ENCODE results near the gene LRRC45. TPM values are rescaled to one million over a fixed set of nuclear protein-coding genes. Genes with fewer than 3 reads are reported as not detected.

Gene LRRC45
- total and polyA plus RNA-seq, 2 donors (not counting 3 experiments of a cell fraction or from before 2014, with no cell fraction given), result 7.6 to 22.9 TPM

DNA sequence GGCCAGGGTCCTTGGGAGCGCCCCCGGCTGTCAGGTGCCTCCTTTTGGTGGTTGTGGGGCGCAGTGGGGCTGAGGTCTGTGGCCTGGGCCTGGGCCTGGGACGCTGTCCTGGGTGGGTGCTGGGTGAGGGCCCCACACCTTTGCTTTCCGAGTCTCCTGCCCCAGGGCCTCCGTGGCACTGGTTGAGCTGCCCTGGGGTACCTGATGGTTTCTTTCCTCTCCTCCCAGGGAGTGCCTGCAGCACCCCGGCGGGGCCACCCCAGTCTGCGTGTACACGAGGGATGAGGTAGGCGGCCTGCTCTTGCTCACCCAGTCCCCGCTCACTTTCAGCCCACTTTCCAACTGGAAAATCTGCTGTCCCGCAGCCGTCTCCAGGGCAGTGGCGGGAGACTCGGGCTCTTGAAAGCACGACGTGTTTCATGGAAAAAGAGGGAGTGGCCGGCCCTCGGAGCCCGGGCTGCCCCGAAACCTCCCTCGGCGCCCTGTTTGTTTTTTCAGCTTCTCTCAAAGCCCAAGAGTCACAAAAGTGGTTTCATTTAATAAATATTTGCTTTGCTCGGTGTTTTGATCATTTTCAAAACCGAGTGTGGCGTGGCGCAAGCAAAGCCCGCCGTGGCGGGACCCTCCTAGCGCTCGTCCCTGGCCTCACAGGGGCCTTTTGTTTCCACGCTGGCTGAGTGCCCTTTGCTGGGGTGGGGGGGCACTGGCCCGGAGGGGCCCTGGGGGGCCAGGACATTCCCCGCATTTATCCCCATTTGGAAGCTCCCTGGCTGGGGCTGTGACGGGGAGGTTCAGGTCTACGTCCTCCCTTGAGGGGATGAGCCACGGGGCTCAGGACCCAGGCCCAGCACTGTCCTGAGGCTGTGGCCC, 28.3 kb upstream of the LRRC45 start:
- POLR2A ChIA-PET, result no interaction called here
- BruUV-seq (replicated peaks), result no TSS peak
- no peaks in the 10 kb centered on the region for H3K79me2 ChIP-seq (ENCODE audit: control insufficient read depth, insufficient read depth, low read length)
- H3K36me3 ChIP-seq (ENCODE audit: control insufficient read depth in 2 of 2, extremely low read depth in 1 of 2, insufficient read depth in 2 of 2, low read length in 2 of 2), result no peaks in the 10 kb centered on the region
- peaks cover 2% of the 10 kb centered on the region for H3K4me1 ChIP-seq (ENCODE audit: control insufficient read depth, extremely low read depth, insufficient read depth, low read length)
- no peaks in the 10 kb centered on the region for H3K27me3 ChIP-seq (ENCODE audit: control insufficient read depth in 2 of 2, insufficient read depth in 2 of 2, low read length in 2 of 2)
- H3K27ac ChIP-seq (ENCODE audit: insufficient read depth, low read depth, low read length), result no peak overlapping the region
- FAIRE-seq, result no peak
- H3K4me3 ChIP-seq (replicated peaks in 1 of 3; ENCODE audit: insufficient read depth in 1 of 3, low read depth in 1 of 3, low read length in 3 of 3), result no peak overlapping the region
- H2AFZ ChIP-seq (ENCODE audit: low read depth, low read length), result no peak overlapping the region
- no peak for TF ChIP-seq MYC (IDR thresholded peaks at IDR 0.05; ENCODE audit: low read depth, low read length)
- no peak for TF ChIP-seq JUN (IDR thresholded peaks at IDR 0.05; ENCODE audit: borderline replicate concordance, insufficient read depth, insufficient read length, low read depth)
- no peak for TF ChIP-seq FOS (IDR thresholded peaks at IDR 0.05; ENCODE audit: borderline replicate concordance, insufficient read depth, low read length)
- no peak for TF ChIP-seq GATA2 (IDR thresholded peaks at IDR 0.05; ENCODE audit: insufficient read depth, insufficient read length, low read depth, low read length)
- TF ChIP-seq, protein P1, sequence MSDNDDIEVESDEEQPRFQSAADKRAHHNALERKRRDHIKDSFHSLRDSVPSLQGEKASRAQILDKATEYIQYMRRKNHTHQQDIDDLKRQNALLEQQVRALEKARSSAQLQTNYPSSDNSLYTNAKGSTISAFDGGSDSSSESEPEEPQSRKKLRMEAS (IDR thresholded peaks at IDR 0.05; ENCODE audit: insufficient read depth, insufficient read length), result no peak
- TF ChIP-seq POLR2A (IDR thresholded peaks at IDR 0.05; ENCODE audit: low read depth, low read length), result no peak
- TF ChIP-seq EZH2 (IDR thresholded peaks at IDR 0.05; ENCODE audit: borderline replicate concordance, low read depth, low read length, severe bottlenecking), result no peak
- no peak for TF ChIP-seq POLR2AphosphoS5 (IDR thresholded peaks at IDR 0.05; ENCODE audit: insufficient read depth, low read depth, low read length)
- TF ChIP-seq, protein P2, sequence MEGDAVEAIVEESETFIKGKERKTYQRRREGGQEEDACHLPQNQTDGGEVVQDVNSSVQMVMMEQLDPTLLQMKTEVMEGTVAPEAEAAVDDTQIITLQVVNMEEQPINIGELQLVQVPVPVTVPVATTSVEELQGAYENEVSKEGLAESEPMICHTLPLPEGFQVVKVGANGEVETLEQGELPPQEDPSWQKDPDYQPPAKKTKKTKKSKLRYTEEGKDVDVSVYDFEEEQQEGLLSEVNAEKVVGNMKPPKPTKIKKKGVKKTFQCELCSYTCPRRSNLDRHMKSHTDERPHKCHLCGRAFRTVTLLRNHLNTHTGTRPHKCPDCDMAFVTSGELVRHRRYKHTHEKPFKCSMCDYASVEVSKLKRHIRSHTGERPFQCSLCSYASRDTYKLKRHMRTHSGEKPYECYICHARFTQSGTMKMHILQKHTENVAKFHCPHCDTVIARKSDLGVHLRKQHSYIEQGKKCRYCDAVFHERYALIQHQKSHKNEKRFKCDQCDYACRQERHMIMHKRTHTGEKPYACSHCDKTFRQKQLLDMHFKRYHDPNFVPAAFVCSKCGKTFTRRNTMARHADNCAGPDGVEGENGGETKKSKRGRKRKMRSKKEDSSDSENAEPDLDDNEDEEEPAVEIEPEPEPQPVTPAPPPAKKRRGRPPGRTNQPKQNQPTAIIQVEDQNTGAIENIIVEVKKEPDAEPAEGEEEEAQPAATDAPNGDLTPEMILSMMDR (IDR thresholded peaks at IDR 0.05; ENCODE audit: extremely low read depth in 1 of 2, insufficient read depth in 1 of 2, low read depth in 1 of 2, low read length in 2 of 2), result no peak
- H3K4me2 ChIP-seq (ENCODE audit: insufficient read depth, low read length), result no peak overlapping the region
- H3K9me1 ChIP-seq (replicated peaks; ENCODE audit: control insufficient read depth, extremely low read depth, insufficient read depth, low read length), result no peaks in the 10 kb centered on the region
- H3K9ac ChIP-seq (replicated peaks; ENCODE audit: extremely low read depth, insufficient read depth, low read length), result no peak overlapping the region
- intact Hi-C loops (cut with micrococcal nuclease), result no loop called here
- H4K20me1 ChIP-seq (replicated peaks; ENCODE audit: control insufficient read depth, extremely low read depth, insufficient read depth, low read length), result no peaks in the 10 kb centered on the region
- H3K9me3 ChIP-seq (replicated peaks; ENCODE audit: control insufficient read depth, insufficient read depth, low read length), result no peaks in the 10 kb centered on the region
- dilution Hi-C loops (cut with MboI; ENCODE audit: extremely low pct_ligation_motif_present, low sequenced_read_pairs), result no loop called here
- no peak for DNase-seq (ENCODE audit: low read depth, low spot score)
- CTCF ChIA-PET, result interaction anchor here (0.8 kb wide), 1 partner anchor 16 kb away, joined by 3 read pairs; no protein-coding TSS in a partner anchor

Data from endothelial cell of umbilical vein (primary cell).